Stimulated activated CD8-positive, alpha-beta memory T cell treated with anti-CD3 and anti-CD28 coated beads, Interleukin-12 subunit alpha, Interleukin-12 subunit beta, amount 100 ng/mL, for 4 hours (primary cell): Measurements from ENCODE around the gene NBPF6.
"Not testable (repeated sequence)": the region's sequence is repeated elsewhere in the genome, so short reads cannot be mapped to it uniquely, and the experiment has no call there.

Experiments used
- DNase-seq: peaks from one replicate; pipeline ENCODE4 v3.0.0-alpha.2; 2020; ENCODE audit warnings: low read depth

Gene NBPF6

DNA sequence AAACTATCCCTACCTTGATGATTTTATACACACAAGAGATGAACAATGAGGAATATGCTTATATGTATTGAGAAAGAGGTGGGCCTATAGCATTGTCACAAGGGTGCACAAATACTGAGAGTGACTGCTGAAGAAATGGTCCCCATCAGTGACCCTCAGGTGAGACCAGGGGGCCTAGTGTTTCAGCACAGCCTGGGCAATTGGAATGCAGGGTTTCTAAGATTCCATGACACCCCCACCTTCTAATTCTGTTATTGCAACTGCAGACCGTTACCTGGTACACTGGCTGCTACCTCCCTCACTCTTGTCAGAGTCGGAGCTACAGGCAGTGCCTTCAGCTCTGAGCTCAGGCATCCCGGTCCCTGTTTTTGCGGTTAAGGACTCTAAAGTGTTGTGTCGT is at the start of gene NBPF6:
Gene NBPF6, plus strand, starts transcription at position 301 of the 400 bp plus-strand sequence. CDS start 259 bp downstream, outside the sequence.
- DNase-seq, result not testable (repeated sequence)

GRCh38 chr1:108411098-108411833 is 38.9 kb upstream of the NBPF6 start:
- DNase-seq, result not testable (repeated sequence)

- DNase-seq, result not testable (repeated sequence)
Measured at GRCh38 chr1:108420129-108420528, 30.0 kb upstream of the NBPF6 start.

- DNase-seq, result not testable (repeated sequence)
Measured at GRCh38 chr1:108421061-108421916, 28.9 kb upstream of the NBPF6 start.

DNA sequence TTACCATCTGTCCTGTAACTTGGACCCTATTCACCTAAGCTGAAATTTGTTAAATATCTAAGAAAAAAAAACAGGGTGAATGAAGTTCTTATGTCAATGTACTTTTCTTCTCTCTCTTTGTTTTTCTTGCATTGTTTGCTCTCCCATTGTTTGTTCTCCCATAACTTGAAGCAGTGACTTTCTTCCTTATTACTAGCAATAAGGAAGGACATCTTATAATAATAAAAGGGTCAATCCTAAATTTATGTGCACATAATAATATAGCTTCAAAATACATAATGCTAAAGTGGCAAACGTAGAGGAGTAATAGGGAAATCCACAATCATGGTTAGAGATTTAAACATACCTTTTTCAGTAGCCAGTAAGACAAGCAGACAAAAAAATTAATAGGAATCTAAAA is 23.3 kb upstream of the NBPF6 start:
- not testable (repeated sequence) for DNase-seq

- not testable (repeated sequence) for DNase-seq
Measured at GRCh38 chr1:108432002-108432401, 18.1 kb upstream of the NBPF6 start.

DNA sequence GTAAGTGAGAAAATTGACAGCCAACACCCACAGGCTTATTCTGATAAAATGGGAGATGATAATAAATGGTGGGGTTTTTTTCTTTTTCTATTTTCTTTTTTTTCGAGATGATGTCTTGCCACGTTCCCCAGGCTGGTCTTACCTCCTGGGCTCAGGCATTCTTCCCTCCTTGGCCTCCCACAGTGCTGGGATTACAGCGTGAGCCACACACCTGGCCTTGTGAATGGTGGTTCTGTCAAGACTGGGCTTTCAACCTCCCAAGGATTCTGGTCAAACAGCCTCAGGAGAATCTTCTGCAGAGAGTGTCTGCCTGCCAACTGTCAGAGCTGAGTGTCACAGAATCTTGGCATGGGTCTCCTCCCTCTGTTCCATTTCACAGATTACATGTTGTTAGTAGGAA is 16.7 kb upstream of the NBPF6 start:
- not testable (repeated sequence) for DNase-seq

GRCh38 chr1:108438536-108438935 is 11.6 kb upstream of the NBPF6 start:
- not testable (repeated sequence) for DNase-seq

GRCh38 chr1:108454521-108454920 is 4.4 kb downstream of the NBPF6 start:
- DNase-seq, result not testable (repeated sequence)

- DNase-seq, result not testable (repeated sequence)
Measured at GRCh38 chr1:108458661-108459060, 8.5 kb downstream of the NBPF6 start.

- DNase-seq, result not testable (repeated sequence)
Measured at GRCh38 chr1:108461758-108462157, 11.6 kb downstream of the NBPF6 start.

DNA sequence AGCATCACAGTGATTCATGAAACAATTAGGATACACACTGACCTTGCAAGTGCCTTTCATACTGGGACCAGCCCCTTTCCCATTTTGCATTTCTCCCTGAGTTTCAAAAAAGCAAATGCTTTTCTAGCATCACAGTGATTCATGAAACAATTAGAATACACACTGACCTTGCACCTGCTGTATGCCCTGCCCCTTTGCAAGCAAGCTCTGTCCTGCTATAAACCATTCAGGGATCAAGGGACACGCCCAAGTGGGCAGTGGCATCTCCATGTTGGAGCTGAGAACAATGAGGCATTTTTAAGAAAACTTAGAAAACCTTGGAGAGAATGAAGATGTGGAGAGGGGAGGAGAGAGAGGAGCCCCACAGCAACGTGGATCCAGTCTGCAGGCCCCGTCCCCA is 13.8 kb downstream of the NBPF6 start:
- not testable (repeated sequence) for DNase-seq

DNA sequence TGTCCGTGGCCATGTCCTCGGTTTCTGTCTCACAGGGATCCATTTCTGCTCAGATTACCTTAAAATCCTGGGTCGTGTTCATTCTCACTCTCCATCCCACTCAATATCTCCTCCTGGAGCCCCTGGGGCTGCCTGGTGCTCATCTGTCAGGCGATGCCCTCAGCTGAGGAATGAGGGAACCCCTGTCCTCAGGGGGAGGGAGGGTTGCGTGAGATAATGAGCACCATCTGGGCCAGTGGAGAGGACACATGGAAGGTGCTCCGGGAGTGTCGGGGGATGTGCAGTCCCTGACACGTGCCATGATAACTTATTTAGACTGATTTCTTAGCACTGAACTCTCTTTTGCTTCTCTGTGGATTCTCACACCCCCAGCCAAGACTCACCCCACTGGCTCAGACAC is 16.0 kb downstream of the NBPF6 start:
- not testable (repeated sequence) for DNase-seq

GRCh38 chr1:108467155-108467554 is 17.0 kb downstream of the NBPF6 start:
- DNase-seq, result not testable (repeated sequence)

- DNase-seq, result not testable (repeated sequence)
Measured at GRCh38 chr1:108470750-108471149, 20.6 kb downstream of the NBPF6 start.

- not testable (repeated sequence) for DNase-seq
Measured at GRCh38 chr1:108474516-108474915, 24.4 kb downstream of the NBPF6 start.

DNA sequence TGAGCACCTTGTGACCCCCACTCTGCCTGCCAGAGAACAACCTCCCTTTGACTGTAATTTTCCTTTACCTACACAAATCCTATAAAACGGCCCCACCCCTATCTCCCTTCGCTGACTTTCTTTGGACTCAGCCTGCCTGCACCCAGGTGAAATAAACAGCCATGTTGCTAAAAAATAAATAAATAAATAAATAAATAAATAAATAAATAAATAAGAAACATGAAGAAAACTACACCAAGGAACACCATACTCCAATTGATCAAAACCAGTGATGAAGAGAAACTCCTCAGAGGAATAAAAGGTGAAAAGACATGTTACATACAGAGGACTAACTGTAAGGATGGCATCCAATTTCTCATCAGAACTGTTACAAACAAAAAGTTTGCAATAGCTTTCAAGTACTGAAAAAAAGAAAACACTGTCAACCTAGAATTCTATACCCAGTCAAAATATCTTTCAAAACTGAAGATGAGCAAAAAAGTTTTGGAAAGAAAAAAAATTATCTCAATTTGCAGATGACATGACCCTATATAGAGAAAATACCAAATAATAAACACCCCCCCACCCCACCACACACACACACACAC is 28.4 kb downstream of the NBPF6 start:
- DNase-seq, result no peak

DNA sequence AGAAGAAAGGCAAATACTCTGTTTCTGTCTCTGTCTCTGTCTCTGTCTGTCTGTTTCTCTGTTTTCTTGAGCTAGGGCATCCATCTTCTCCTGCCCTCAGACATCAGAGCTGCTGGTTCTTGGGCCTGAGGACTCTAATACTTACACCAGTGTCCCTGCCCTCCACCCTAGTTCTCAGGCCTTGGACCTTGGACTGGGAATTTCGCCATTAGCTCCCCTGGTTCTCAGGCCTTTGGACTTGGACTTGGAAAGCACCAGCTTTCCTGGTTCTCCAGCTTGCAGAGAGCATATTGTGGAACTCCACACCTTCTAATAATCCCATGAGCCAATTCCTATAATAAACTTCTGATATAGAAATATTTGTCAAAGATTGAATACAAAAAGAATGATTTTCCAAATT is 32.6 kb downstream of the NBPF6 start:
- no peak for DNase-seq

- not testable (repeated sequence) for DNase-seq
Measured at GRCh38 chr1:108485990-108486389, 35.8 kb downstream of the NBPF6 start.

GRCh38 chr1:108486707-108487106 is 36.6 kb downstream of the NBPF6 start:
- DNase-seq, result not testable (repeated sequence)

DNA sequence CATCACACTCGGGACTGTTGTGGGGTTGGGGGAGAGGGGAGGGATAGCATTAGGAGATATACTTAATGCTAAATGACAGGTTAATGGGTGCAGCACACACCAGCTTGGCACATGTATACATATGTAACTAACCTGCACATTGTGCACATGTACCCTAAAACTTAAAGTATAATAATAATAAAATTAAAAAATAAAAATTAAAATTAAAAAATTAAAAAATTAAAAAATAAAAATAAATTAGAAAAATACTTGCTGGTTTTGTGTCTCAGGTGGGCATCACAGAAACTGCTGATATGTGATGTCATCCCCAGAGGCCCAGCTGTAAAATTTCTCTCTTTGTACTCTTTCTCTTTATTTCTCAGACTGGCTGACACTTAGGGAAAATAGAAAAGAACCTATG is 44.9 kb downstream of the NBPF6 start:
- DNase-seq, result not testable (repeated sequence)

DNA sequence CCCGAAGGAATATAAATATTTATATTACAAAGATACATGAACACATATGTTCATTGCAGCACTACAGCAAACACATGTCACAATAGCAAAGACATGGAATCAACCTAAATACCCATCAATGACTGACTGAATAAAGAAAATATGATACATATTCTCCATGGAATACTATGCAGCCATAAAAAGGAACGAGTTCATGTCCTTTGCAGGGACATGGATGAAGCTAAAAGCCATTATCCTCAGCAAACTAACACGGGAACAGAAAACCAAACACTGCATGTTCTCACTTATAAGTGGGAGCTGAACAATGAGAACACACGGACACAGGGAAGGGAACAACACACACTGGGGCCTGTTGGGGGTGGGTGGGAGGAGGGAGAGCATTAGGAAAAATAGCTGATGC is 46.7 kb downstream of the NBPF6 start:
- not testable (repeated sequence) for DNase-seq
